SK-N-MC (cell line): Measurements from ENCODE around the gene CRYAA.

Experiments
- EZH2 ChIP-seq: fragments of 200-600 bp; sonication (generic); IDR thresholded peaks from one replicate; pipeline ENCODE4 v1.6.1; 2017; ENCODE audit warnings: antibody characterized with exemption
- POLR2AphosphoS5 ChIP-seq: IDR thresholded peaks from 2 replicates; pipeline ENCODE4 v1.6.1; 2012; ENCODE audit warnings: mild to moderate bottlenecking, low read depth, low read length, borderline replicate concordance

DNA sequence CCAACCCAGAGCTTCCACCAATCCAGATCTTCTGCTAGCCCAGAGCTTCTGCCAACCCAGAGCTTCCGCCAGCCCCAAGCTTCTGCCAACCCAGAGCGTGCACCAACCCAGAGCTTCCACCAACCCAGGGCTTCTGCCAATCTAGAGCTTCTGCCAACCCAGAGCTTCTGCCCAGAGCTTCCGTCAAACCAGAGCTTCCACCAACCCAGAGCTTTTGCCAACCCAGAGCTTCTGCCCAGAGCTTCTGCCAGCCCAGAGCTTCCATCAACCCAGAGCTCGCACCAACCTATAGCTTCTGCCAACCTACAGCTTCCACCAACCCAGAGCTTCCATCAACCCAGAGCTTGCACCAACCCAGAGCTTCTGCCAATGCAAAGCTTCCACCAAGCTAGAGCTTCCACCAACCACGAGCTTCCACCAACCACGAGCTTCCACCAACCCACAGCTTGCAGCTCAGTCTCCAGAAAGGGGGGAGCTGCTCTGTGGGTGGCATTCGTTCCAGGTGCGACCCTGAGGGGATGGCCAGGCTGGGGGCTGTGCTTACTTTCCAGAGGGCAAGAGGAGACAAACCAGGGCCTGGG lies 23.8 kb downstream of the CRYAA start:
- no peak for TF ChIP-seq EZH2
- no peak for TF ChIP-seq POLR2AphosphoS5
